Activated T-cell treated with anti-CD3 and anti-CD28 coated beads, Interleukin-2, amount 50 U/mL, for 4 hours (primary cell): ENCODE data around the gene MYL11. TPM values are rescaled to one million over a fixed set of nuclear protein-coding genes. Genes with fewer than 3 reads are reported as not detected.
A peak's percentile ranks its signal among the peaks of the same experiment; 100 is the strongest.

Source experiments
- ATAC-seq, 2 donors: fragments of 200-7000 bp; cut with Tn5 transposase; one replicate each; pipeline ENCODE4 v1.10.0; 2021
- DNase-seq: peaks from one replicate; pipeline ENCODE4 v3.0.0-alpha.2; 2020
- H3K27me3 Mint-ChIP-seq: one replicate; pipeline ENCODE4 v1.8.0; 2021; ENCODE audit warnings: low read depth, mixed read lengths
- H3K36me3 Mint-ChIP-seq: one replicate; pipeline ENCODE4 v1.8.0; 2022; ENCODE audit warnings: mixed read lengths; ENCODE audit not compliant: insufficient read depth
- H3K4me1 Mint-ChIP-seq: one replicate; pipeline ENCODE4 v1.8.0; 2021; ENCODE audit warnings: low read depth, mixed read lengths
- H3K4me3 Mint-ChIP-seq: one replicate; pipeline ENCODE4 v1.8.0; 2021; ENCODE audit warnings: mild to moderate bottlenecking, moderate library complexity, mixed read lengths
- H3K9me3 Mint-ChIP-seq: one replicate; pipeline ENCODE4 v1.8.0; 2021; ENCODE audit warnings: mixed read lengths
- total RNA-seq, 3 donors: library from RNA; stranded (reverse); gene quantifications; one replicate each; pipeline ENCODE4 v1.2.1, GENCODE V29; 2021

MYL11 gene
- total RNA-seq, 3 donors from 2014 or later: 0.76 TPM; not detected in 2

GRCh38 chr16:30372038-30372712, 2.4 kb upstream of the MYL11 start:
- ATAC-seq: no peak
- DNase-seq: no peak
- Mint-ChIP-seq H3K4me3 (peak overlapping the region; percentile 87), H3K9me3 (no peaks in the 10 kb centered on the region), H3K4me1 (peaks cover 42% of the 10 kb centered on the region), H3K27me3 (no peaks in the 10 kb centered on the region), H3K36me3 (peaks cover 2% of the 10 kb centered on the region)

- Mint-ChIP-seq H3K4me1 (peaks cover 42% of the 10 kb centered on the region), H3K4me3 (no peak overlapping the region), H3K36me3 (no peaks in the 10 kb centered on the region), H3K9me3 (no peaks in the 10 kb centered on the region), H3K27me3 (no peaks in the 10 kb centered on the region)
- DNase-seq: no peak
- ATAC-seq: no peak
Observed at GRCh38 chr16:30372725-30373124, 1.9 kb upstream of the MYL11 start.

DNA sequence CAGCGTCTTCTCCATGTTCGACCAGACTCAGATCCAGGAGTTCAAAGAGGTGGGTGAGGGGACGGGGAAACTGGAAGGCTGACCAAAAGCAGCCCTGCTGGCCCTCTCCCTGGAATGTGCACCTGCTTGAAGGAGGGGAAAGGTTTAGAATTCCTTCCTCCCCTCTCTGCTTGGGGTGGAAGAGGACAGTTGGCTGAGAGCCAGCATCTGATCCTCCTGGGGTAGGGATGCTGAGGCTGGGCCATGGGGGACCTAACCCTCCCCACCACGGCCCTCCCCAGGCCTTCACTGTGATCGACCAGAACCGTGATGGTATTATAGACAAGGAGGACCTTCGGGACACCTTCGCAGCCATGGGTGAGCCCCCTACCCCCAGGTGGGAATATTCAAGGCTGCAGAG, 1.3 kb downstream of the MYL11 start:
- Mint-ChIP-seq H3K36me3 (peaks cover 4% of the 10 kb centered on the region), H3K9me3 (no peaks in the 10 kb centered on the region), H3K4me3 (no peak overlapping the region), H3K4me1 (peaks cover 51% of the 10 kb centered on the region), H3K27me3 (no peaks in the 10 kb centered on the region)
- no peak for DNase-seq
- no peak for ATAC-seq

DNA sequence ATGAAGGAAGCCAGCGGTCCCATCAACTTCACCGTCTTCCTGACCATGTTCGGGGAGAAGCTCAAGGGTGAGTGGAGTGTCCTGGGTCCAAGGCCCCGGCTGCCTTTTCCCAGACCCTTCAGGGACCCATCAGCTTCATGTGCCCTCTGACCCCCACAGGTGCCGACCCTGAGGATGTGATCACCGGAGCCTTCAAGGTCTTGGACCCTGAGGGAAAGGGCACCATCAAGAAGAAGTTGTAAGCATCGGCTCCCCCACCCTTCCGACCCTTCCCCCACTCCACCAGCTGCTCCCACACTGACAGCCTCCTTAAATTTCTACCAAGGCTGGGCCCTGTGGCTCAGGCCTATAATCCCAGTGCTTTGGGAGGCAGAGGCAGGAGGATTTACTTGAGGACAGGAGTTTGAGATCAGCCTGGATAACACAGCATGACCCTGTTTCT, 1.9 kb downstream of the MYL11 start:
- peaks cover 51% of the 10 kb centered on the region for H3K4me1 Mint-ChIP-seq
- peaks cover 4% of the 10 kb centered on the region for H3K36me3 Mint-ChIP-seq
- DNase-seq: no peak
- H3K9me3 Mint-ChIP-seq: no peaks in the 10 kb centered on the region
- no peak overlapping the region for H3K4me3 Mint-ChIP-seq
- H3K27me3 Mint-ChIP-seq: no peaks in the 10 kb centered on the region
- no peak for ATAC-seq

- ATAC-seq: no peak
- Mint-ChIP-seq H3K4me1 (peaks cover 50% of the 10 kb centered on the region), H3K9me3 (no peaks in the 10 kb centered on the region), H3K36me3 (peaks cover 4% of the 10 kb centered on the region), H3K4me3 (peak overlapping the region; percentile 94), H3K27me3 (no peaks in the 10 kb centered on the region)
- DNase-seq: no peak
Observed at GRCh38 chr16:30377050-30377811, 2.6 kb downstream of the MYL11 start.

GRCh38 chr16:30377812-30378235, 3.2 kb downstream of the MYL11 start:
- Mint-ChIP-seq H3K4me1 (peaks cover 54% of the 10 kb centered on the region), H3K36me3 (peaks cover 5% of the 10 kb centered on the region), H3K9me3 (no peaks in the 10 kb centered on the region), H3K27me3 (no peaks in the 10 kb centered on the region), H3K4me3 (peak overlapping the region; percentile 94)
- peak; percentile 36 to 39 for ATAC-seq
- DNase-seq: peak; percentile 89

DNA sequence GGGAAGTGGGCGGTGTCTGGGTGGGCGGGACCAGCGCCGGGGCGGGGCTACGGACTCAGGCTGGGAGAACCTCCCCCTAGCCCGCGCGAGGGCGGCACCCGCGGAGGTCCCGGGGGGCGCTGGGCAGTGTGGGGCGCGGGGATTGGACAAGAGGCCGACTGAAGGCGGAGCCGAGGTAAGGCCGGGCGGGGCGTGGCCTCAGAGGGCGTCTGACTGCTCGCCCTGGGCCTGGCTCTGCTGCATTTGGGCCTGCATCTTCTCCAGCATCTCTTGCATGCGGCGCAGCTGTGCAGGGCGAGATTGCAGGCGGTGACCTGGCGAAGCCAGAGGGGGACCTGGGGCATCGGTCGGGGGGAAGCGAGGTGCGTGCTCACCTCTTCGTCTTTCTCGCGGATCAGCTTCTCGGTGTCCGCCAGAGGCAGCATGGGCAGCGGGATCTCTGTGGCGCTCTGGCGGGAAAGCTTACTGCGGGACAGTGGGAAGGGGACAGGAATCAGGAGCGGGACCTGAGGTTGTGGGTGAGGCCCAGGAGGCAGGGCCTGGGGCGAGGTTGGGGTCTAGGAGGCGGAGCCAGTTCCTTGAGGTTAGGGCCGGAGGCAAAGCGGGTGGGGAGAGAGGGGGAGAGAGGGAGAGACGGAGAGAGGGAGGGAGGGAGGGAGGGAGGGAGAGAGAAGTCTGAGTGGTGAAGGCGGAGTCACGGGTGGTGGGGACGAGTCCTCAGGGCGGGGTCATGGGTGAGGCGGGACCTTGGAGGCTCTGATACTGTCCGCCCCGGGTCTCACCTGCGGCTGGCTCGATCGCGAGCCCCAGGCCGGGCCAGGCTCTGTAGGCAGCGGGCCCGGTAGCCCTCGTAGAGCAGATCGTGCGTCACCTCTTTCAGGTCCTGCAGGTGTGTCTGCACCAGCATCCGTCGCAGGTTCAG, 3.9 kb downstream of the MYL11 start:
- Mint-ChIP-seq H3K36me3 (peaks cover 5% of the 10 kb centered on the region), H3K27me3 (no peaks in the 10 kb centered on the region), H3K9me3 (no peaks in the 10 kb centered on the region), H3K4me1 (peaks cover 58% of the 10 kb centered on the region), H3K4me3 (peak overlapping the region; percentile 94)
- ATAC-seq (peak; percentile 90 to 91), DNase-seq (peak; percentile 99)

DNA sequence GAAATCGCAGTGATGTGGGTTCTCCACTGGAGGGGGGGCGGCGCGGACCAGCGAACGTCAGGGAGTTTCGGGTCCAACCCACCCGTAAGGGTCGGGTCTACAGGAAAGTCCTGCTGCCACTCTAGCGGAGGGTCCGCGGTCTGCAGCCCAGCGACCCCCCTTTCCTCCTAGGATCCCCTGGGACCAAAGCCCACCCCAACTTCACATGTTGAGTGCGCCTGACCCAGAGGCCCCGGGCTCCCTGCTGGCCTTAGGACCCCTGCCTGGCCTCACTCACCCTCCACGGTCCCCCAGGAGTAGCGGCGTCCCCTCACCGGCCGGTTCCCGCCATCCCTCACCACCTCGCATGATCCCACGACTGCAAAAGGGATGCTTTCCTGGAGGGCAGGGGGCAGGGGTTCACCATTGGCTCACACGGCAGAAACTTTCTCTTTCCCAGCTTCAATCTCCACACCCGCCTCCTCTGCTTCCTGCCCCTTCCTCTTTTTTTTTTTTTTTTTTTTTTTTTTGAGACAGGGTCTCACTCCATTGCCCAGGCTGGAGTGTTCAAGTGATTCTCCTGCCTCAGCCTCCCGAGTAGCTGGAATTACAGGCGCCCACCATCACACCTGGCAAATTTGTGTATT, 4.7 kb downstream of the MYL11 start:
- Mint-ChIP-seq H3K27me3 (no peaks in the 10 kb centered on the region), H3K4me1 (peaks cover 61% of the 10 kb centered on the region), H3K4me3 (peak overlapping the region; percentile 94), H3K36me3 (peaks cover 5% of the 10 kb centered on the region), H3K9me3 (no peaks in the 10 kb centered on the region)
- ATAC-seq: no peak
- DNase-seq: no peak

GRCh38 chr16:30380072-30380802, 5.6 kb downstream of the MYL11 start:
- Mint-ChIP-seq H3K4me1 (peaks cover 62% of the 10 kb centered on the region), H3K27me3 (no peaks in the 10 kb centered on the region), H3K9me3 (no peaks in the 10 kb centered on the region), H3K36me3 (peaks cover 5% of the 10 kb centered on the region), H3K4me3 (peak overlapping the region; percentile 86)
- DNase-seq (no peak), ATAC-seq (no peak)

- DNase-seq: no peak
- Mint-ChIP-seq H3K4me3 (peak overlapping the region; percentile 86), H3K27me3 (no peaks in the 10 kb centered on the region), H3K36me3 (peaks cover 5% of the 10 kb centered on the region), H3K4me1 (peaks cover 62% of the 10 kb centered on the region), H3K9me3 (no peaks in the 10 kb centered on the region)
- ATAC-seq: no peak
Observed at GRCh38 chr16:30380803-30381208, 6.2 kb downstream of the MYL11 start.

DNA sequence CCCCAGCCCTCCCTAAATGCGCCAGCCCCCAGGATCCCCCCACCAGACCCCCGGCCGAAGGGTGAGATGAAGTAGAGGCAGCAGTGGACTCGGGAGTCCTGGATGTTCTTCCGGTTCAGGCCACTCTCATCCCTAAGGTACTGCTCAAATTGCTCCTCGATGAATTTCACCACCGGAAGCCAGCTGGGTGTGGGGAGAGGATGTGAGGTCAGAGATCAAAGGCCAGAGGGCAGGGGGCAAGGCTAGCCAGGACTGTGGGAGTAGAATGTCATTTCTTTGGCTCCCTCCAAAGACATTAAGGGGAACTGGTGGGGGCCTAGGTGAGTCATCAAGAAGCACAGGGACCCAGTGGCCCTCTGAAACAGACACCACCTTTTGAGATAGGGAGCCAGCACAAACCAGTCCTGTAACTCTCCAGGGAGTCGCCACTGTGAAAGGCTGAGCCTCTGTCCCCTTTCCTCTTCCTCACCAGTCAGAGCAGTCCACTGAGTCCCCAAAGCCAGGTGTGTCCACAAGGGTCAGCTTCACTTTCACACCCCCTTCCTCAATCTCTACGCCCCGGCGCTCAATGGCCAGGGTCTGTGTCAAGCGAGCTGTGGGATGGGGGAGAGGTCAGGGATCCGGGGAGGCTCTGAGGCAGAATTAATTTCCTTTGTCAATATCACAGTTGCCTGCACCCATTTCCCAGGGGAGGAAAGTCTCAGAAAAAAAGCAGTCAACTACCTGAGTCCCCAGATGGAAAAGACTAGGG, 6.9 kb downstream of the MYL11 start:
- DNase-seq (no peak), ATAC-seq (no peak)
- H3K27me3 Mint-ChIP-seq: no peaks in the 10 kb centered on the region
- no peaks in the 10 kb centered on the region for H3K9me3 Mint-ChIP-seq
- peak overlapping the region; percentile 86 for H3K4me3 Mint-ChIP-seq
- peaks cover 62% of the 10 kb centered on the region for H3K4me1 Mint-ChIP-seq
- peaks cover 5% of the 10 kb centered on the region for H3K36me3 Mint-ChIP-seq

DNA sequence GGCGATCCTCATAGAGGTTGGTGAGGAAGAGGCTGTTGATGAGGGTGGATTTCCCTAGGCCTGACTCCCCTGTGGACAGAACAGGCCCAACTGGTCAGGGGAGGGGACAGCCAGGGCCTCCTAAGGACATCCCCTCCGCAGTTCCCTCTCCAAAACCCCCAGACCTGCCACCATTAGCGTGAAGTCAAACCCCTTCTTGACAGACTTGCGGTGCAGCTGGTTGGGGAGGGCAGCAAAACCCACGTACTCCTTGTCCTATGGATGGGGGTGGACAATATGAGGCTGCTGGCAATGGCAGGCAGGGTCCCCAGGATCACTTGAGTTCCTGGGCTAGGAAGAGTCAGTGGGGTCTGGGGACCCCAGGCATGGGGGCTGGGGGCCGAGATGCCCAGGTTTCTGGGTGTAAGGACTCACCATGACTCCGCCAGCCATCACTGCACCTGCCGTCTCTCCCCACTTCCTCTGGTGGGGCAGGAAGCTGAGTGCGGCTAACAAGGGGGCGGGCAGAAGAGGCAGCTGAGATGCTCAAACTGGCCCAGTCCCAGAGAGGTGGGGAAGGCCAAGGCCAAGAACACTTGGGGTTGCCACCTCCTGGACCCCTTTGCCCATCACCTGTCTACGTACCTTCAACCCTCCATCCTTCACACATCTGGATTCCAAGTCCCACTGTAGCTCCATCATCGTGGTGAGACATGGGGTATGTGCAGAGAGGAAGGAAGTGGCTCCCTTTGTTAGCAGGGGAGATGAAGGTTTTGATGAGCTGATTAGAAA, 7.7 kb downstream of the MYL11 start, which contains the start of gene SEPTIN1:
Gene SEPTIN1, minus strand, starts transcription at position 451 of the 771 bp plus-strand sequence. Its CDS starts 19 bp downstream, at position 432.
- H3K4me1 Mint-ChIP-seq: peaks cover 55% of the 10 kb centered on the region
- H3K9me3 Mint-ChIP-seq: no peaks in the 10 kb centered on the region
- DNase-seq (peak; percentile 64), ATAC-seq (peak; percentile 42)
- peak within 1 kb of the TSS; percentile 86 for H3K4me3 Mint-ChIP-seq
- H3K36me3 Mint-ChIP-seq: peaks cover 5% of the 10 kb centered on the region
- no peaks in the 10 kb centered on the region for H3K27me3 Mint-ChIP-seq
